ACHN (cell line): ENCODE data around the gene TBXA2R.
"Not testable (repeated sequence)": the region's sequence is repeated elsewhere in the genome, so short reads cannot be mapped to it uniquely, and the experiment has no call there.

ENCODE experiments used
- DNase-seq: peaks from one replicate; pipeline ENCODE4 v3.0.0-alpha.2; 2015
- in situ Hi-C: cut with HindIII; loops from 2 replicates; pipeline ENCODE4 v1.10.0; 2017; ENCODE audit warnings: low sequenced_read_pairs, low pct_ligation_motif_present, low pct_unique_long_range_greater_than_20kb

The TBXA2R gene

DNA sequence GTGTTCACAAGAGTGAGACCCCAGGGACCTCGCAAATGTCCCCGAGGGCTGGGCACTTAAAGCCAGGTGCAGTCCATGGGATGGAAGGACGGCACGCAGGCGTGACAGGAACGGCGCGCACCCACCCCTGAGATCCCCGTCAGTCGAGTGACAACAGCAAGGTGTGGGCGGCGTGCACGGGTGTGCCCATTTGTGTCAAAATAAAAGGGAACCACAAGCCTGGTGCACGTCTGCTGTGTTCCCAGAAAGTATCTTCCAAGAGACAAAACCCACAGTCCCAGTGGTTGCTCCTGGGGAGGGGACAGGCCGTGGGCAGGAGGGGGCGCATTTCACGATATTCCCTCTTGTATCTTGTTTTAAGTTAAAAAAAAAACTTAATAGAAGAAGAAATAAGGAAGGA lies 35.6 kb upstream of the TBXA2R start:
- in situ Hi-C loops: no loop called here
- no peak for DNase-seq

DNA sequence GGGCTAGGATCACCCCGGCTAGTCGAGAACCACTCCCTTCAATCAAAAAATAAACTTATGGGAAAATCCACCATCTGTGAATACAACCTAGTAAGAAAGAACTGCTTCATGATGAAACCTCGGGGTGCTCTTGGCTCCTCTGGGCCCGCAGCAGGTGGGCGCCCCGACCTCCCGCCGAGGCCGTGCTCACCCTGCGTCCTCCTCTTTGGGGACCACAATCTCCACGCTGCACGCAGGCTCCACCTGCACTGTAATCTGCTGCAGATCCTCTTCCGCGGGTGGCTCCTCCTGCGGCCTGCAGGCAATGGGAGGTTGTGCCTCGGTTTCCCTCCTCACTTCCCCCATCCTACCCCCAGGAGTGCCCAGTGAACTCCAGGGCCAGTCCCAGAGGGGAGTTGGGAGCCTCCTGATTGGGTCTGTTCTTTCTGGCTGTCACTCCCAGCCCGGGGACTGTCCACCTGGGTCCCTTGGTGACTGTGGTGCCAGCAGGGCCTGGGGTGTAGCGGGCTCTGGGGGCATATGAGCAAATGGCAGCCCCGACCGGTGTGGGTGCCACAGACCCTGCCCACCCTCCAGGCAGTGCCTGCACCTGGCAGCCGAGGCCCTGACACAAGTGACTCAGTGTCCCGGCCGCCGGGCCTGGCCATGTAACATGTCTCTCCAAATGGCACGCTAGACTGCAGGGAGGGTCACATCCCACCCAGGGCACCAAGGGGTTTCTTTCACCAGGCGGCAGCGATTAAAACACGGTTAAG lies 35.0 kb upstream of the TBXA2R start:
- DNase-seq: no peak
- in situ Hi-C loops: no loop called here

DNA sequence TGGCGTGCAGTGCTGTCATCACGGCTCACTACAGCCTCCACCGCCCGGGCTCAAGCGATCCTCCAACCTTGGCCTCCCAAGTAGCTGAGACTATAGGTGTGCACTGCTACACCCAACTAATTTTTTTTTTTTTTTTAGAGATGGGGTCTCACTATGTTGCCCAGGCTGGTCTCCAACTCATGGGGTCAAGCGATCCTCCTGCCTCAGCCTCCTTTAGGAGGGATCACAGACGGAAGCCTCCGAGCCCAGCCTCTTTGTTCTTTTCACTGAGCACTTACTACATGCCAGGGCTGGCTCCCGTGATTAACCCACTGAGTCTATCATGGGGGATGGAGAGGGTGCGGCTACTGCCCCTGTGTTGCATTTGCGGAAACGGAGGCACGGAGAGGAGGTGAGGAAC lies 32.8 kb upstream of the TBXA2R start:
- in situ Hi-C loops: no loop called here
- DNase-seq: no peak

DNA sequence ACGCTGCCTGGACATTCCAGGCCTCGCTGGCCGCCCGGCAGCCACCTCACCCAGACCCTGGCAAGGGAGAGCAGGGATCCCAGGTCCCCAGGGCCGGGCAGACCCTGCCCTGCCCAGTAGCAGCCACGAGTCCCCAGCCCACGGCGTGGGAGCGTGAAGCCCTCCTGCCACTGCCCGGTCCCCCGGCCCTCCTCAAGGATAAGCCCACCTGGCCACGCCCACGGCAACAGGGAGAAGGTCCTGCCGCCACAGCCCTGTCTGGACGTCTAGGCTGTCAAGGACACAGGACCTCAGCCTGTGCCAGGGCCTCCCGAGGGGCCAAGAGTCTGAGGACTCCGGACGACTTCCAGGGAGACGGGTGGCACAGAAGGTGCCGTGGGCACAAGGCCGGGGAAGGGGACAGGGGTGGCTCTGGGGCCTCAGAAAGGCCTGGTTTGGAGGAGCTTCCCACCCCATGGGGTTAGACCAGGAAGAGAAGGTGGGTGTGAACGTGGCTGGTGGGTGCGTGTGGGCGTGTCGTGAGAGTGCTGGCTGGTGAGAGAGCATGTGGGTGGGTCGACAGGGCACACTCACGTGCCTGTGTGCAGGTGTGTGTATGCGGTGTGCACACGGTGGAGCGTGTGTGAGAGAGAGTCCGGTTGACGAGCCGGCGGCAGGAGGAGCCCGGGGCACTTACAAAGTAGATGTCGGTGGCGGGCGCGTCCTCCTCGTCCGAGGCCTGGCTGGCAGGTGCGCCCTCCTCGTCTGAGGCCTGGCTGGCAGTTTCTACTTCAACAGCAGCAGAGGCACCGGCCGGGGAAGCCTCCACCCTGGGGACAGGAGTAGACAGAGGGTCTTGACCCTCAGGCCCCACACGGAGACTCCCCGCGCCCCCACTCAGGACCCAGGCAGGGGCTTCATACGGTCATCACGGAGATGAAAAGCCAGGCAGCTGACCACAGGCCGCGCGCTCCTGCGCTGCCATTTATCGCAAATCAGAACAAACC lies 31.8 kb upstream of the TBXA2R start:
- no peak for DNase-seq

DNA sequence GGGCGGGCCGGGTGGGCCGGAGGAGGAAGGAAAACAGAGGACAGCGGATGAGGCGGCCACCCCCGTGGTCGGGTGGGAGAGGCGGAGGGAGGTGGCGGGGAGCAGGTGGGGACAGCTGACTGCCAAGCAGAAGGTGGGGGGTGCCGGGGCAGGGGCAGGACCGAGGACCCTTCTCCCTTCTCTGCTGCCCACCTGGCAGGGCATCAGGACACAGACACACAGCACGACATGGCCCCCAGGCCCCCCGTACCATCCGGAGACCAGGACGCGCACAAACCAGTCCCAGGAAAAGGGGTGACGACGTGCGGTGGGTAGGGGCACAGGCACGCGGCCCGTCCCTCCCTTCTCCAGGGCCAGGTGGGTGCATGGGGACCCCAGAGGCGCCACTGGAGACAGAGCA lies 30.9 kb upstream of the TBXA2R start:
- no peak for DNase-seq
- in situ Hi-C loops: no loop called here

More for the DNA sequence above, 31.8 kb upstream of the TBXA2R start:
- in situ Hi-C loops: no loop called here

DNA sequence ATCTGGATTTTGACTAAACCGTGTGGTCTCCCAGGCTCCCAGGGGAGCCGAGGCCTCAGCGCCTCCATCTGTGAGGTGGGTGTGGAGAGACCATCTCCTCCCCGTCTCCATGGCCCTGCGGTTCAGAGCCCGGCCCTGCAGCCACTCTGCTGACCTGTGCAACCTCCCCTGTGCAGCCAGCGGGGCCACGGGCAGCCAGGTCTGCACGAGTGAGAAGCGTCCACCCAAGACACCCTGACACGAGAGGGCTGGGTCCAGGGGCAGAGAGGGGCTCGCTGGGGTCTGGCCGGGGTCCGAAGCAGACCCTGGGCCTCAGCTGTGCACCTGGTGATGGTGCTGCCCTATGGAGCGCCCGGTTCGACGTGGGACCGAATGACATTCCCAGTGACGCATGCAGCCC lies 30.3 kb upstream of the TBXA2R start:
- no peak for DNase-seq
- in situ Hi-C loops: no loop called here

DNA sequence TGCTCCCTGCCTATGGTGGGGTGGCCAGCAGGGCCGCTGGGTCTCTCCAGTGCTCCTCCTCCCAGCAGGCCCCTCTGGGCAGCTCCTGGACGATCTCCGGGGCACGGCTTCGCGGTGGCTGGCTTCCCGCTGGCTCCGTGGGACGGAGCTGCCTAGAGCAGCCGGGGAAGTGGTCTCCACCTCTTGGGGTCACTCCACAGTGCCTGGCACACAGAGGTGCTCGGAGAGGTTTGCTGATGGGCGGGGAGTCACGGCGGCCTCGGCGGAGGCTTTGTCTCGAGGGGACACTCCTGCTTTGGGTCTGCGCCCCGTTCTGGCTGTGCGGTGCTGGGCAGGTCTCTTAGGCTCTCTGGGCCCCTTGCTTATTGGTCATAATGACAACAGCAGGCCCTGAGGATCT lies 29.8 kb upstream of the TBXA2R start:
- no peak for DNase-seq
- in situ Hi-C loops: no loop called here

DNA sequence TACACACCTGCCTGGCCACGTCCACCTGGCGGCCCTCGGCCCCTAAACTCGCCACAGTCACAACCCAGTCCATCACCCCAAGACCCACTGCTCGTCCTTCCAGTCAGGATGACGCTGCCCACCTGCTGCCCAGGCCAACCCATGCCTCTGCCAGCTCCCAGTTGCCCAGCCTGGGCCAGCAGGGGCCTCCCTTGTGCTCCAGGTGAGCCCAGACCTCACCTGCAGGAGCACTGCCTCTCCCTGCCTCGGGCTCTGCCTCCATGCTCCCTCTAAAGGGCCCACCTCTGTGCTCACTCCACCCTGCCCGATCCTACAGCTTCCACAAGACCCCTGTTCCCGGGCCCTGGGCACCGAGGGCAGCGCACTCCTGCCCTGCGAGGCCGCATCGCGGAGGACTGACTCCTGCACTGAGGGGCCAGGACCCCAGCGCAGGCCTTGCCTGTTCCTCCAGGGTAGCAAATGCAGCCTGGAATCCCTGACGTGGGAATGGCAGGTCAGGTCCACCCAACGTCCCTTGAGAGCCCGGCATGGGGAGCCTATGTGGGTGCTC lies 27.9 kb upstream of the TBXA2R start:
- DNase-seq: no peak
- in situ Hi-C loops: no loop called here

DNA sequence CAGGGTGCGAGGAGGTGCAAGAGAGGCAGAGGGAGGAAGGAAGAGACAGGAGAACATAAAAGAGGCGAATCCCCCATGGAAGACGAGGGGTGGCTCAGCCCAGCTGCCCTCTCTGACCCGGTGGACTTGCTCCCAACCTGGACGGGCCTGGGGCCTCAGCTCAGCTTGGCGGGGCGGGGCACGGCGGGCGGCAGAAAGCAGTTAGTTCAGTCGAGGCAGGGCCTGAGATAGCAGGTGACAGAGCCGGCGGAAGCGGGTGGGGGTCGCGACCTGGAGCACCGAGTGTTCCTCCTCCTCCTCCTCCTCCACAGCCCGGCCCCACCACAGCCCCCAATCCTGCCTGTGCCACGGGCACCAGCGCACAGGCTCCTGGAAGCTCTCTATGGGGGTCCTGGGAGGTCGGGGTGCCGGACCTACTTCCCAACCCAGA lies 26.9 kb upstream of the TBXA2R start:
- in situ Hi-C loops: no loop called here

DNA sequence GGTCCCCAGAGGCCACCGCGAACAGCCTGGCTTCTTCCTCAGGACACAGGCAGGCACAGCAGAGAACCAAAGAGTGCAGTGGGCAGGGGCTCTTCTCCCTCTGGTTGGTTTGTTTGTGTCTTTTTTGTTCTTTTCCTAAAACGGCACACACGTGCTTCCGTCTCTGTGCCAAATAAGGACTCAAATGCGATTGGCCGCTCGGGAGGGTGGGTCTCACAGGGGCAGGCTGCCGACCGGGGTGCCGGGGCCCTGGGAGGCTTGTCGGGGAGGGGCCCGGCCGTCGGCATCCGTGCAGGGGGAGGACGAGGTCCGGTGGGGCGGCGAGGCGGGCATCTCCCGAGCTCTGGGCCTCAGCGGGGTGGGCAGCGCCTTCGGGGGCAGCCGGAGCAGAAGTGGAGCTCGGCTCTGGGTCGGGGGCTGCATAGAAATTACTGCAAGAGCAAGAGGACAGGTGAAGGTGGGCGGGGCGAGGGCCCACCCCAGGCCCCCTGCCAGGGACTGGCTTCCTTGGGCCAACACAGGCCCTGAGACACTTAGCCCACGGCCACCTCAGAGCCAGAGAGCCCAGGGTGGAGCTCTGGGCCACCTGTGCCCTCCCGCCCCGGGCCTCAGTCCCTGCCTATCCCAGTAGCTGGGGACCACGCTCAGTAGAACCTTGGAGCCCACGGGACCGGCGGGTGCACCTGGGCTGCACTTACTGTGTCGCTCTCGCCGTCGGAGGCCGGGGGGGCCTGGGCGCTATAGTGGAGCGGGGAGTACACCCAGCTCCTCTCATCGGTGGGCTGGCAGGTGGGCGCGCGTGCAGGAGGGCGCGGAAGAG lies 26.3 kb upstream of the TBXA2R start:
- in situ Hi-C loops: no loop called here

More for the DNA sequence above, 26.9 kb upstream of the TBXA2R start:
- DNase-seq: no peak

DNA sequence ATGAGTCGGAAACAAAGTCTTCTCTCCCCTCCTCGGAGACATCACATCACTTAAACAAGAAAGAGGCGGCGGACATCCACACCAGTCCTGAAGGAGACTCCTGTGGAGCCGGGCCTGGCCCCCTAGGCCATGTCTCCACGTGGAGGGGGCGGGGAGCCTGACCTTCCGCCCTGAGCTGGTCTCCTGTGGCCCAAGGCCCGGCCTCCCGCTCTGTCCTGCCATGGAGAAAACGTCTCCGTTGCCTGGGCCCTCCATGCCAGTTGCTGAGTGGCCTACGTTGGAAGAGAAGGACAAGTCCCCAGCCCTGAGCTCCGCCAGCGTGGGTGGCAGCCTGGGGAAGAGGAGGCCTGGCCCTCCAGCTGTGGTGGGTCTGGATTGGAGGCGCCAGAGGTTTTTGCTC lies 25.4 kb upstream of the TBXA2R start:
- DNase-seq: no peak
- in situ Hi-C loops: no loop called here

More for the DNA sequence above, 26.3 kb upstream of the TBXA2R start:
- no peak for DNase-seq

DNA sequence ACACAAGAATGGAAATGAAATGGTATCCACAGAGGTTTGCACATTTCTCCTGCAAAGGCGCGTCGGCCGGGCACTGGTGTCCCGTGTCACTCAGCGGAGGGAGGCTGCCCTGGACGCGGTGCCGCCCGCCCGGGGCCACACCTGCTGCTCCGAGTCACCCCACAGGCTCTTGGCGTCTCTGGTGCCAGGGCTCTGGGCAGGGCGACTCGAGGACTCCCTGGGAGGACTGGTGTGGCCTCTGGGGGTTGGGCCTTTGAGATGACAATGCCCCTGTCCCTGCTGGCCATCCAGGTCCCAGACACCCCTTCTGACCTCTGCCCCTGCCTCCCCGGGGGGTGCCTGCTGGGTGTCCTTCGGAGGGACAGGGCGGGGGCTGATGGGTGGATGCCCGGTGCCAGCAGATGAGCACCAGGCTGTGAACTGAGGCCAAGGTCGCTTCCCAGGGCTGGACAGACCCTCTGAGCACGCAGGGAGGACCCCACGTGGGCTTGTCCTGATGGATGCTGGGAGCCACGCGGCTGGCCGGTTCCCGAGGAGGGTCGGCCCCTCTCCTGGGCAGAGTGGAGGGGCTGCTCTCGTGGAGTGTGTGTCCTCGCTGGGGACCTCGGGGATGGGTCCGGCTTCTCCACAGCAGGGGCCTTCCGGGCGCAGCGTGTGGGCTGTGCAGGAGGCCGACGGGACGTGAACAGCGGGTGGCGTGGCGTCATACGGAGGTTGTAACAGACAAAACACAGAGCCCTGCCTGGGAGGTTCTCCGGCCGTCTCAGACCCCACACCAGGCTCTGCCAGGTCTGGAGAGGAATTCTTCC lies 24.6 kb upstream of the TBXA2R start:
- in situ Hi-C loops: no loop called here
- no peak for DNase-seq

DNA sequence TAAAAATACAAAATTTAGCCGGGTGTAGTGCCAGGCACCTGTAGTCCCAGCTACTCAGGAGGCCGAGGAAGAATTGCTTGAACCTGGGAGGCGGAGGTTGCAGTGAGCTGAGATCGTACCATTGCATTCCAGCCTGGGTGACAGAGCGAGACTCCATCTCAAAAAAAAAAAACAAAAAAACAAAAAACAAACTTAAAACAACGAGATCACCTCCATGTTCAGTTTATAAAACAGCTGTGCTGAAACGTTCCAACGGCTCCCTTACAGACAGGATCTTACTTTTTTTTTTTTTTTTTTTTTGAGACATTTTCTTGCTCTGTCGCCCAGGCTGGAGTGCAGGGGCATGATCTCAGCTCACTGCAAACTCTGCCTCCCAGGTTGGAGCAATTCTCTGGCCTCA lies 22.1 kb upstream of the TBXA2R start:
- in situ Hi-C loops, DNase-seq: not testable (repeated sequence)

DNA sequence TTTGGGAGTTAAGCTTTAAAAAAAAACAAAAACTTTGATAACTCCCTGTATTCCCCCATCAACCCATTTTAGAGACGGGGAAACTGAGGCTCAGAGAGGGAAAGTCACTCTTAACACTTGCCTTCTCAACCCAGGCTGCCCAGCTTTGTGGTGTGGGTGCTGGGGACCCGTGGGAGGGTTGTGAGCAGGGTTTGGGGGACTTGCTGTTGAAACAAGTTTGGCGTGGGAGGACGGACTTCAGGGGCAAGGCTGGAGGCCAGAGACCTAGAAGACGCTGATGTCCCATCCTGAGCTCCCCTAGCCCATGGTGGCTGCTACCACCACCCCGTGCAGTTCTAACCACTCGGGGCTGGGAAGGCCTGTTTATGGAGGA lies 20.7 kb upstream of the TBXA2R start:
- in situ Hi-C loops: no loop called here
- no peak for DNase-seq

DNA sequence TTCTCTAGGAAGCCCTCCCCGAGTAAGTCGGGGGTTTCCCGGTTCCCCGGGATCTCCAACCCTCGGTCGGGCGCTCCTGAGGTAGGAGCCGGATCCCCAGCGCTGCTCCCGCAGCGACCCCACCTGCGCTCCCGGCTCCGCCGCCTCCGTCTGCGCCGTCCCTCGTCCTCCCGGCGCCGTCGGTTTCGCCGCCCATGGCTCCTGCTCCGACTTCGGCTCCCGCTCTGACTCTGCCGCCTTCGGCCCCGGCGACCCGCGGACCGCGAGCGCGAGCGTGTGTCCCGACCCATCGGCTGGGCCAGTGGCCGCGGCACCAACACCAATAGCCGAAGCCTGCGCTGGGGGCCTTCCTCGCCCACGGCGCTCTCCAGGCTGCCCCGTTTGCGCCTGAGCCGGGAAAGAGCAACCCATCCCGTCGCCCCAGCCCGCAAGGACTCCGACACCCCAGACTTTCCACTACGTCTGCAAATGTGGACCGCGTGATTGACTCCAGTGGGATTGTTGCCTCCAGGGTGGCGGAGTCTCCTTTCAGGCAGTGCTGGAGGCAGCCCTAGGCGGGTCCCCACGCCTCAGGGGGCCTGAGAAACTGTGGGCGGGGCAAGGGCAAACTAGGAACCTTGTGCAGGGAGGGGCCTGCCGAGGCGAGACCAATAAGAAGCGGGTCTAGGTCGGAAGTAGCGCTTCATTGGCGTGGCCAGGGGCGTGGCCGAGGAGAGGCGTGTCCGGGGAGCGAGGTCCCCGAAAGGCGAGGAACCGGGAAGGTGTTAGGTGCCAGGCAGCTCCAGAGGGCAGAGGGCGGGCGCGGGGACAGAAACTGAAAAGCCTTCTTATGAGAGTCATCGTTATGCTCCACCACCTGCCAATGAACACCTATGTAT lies 20.0 kb upstream of the TBXA2R start, which contains the start of gene CACTIN:
Gene CACTIN (minus strand): TSS at position 318 of the 878 bp plus-strand sequence. CDS start 28 bp downstream, at position 290.
- peak; percentile 97 for DNase-seq
- in situ Hi-C loops: no loop called here

DNA sequence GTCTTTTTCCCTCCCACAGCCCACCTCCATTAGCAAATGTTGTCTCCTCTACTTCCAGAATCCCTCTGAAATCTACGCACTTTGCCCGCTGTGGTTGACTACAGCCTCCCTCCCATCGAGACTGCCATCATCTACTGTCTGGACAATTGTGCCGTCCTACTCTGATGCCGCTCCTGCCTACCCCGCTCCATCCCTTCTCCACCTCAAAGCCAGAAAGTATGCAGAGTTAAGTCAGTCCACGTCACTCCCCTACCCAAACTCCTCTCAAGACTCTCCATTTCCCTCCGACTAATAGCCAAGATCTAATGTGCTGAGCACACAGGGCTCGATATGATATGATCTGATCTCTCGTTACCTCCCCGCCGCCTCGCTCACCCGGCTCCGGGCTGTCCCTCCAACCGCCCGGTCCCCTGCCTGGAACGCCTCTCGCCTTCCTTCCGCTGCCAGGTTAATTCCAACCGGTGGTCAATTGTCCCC lies 19.4 kb upstream of the TBXA2R start:
- in situ Hi-C loops: no loop called here
- DNase-seq: no peak

DNA sequence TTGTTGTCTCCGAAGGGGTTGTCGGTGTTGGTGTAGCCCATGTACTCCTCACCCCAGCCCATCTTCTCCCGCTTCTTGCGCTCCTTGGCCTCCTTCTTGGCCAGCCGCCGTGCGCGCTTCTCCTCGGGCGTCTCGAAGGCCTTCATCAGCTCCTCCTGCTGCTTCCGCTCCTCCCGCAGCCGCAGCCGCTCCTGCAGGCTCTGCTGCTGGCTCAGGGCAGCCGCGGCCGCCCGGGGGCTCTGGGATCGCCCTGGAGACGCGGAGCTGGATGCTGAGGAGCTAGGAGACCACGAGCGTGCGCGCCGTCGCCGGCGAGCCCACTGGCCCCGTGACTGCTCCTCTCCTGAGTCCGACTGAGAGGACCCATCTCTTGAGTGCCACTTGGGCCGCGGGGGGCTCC lies 17.0 kb upstream of the TBXA2R start:
- no peak for DNase-seq
- in situ Hi-C loops: no loop called here
